Measurements from ENCODE around the gene FOXRED1. TPM values are rescaled to one million over a fixed set of nuclear protein-coding genes. Genes with fewer than 3 reads are reported as not detected.

Gene FOXRED1
- total and polyA plus RNA-seq, 9 of the 15 experiments (the other 6 are each of a cell fraction or from before 2014, with no cell fraction given) = 14.1 to 94.4 (median 53.1) TPM

- Histone ChIP-seq H3K4me1 (replicated peaks in 1 of 2; ENCODE audit: control insufficient read depth in 2 of 2, insufficient read depth in 2 of 2, low read length in 2 of 2) (peaks cover 4 to 11% of the 10 kb centered on the region in 2 experiments; a peak in 3 of 5 replicates), H3K9me1 (ENCODE audit: control insufficient read depth, insufficient read depth, low read length) (no peaks in the 10 kb centered on the region), H3K4me3 (peak overlapping the region; percentile 93), H4K20me1 (replicated peaks; ENCODE audit: control insufficient read depth, insufficient read depth, low read length) (no peaks in the 10 kb centered on the region), H3K27ac (ENCODE audit: extremely low read depth, low read depth, low read length) (peak overlapping the region; percentile 96), H3K79me2 (ENCODE audit: control insufficient read depth, insufficient read depth, low read length) (peaks cover 51% of the 10 kb centered on the region), H3K4me2 (ENCODE audit: insufficient read depth, low read length) (peak overlapping the region; percentile 97), H3K9ac (ENCODE audit: insufficient read depth in 1 of 2, low read depth in 2 of 2, low read length in 2 of 2) (peak overlapping the region; percentile 97 to 99), H3K9me3 (replicated peaks; ENCODE audit: control insufficient read depth, insufficient read depth, low read depth, low read length) (no peaks in the 10 kb centered on the region), H2AFZ (ENCODE audit: low read depth, low read length) (peak overlapping the region; percentile 93), H3K36me3 (ENCODE audit: control insufficient read depth, insufficient read depth, low read length) (peaks cover 77% of the 10 kb centered on the region), H3K27me3 (ENCODE audit: control insufficient read depth in 2 of 2, insufficient read depth in 2 of 2, low read length in 2 of 2) (no peaks in the 10 kb centered on the region; a peak in 1 of 5 replicates)
- WGBS (ENCODE audit: insufficient coverage, low coverage, missing lambda C conversion rate) = under 1% methylated on average over 15 of the region's 23 CpGs
- in situ Hi-C loops (cut with MboI) (no loop called here), intact Hi-C loops (cut with micrococcal nuclease) (loop anchor here (2.0 kb wide), 1 partner anchor 58 kb away; the partner anchor contains the start of genes FAM118B and RPUSD4)
- peak; percentile 42 for ATAC-seq
- ChIA-PET POLR2A (interaction anchor here (0.6 to 2.5 kb wide), 9 partner anchors 8 to 258 kb away, joined by 3 to 14 read pairs (median 4); partner anchors contain the start of gene TIRAP), CTCF (ENCODE audit: low intra/inter-chr PET ratio) (no interaction called here)
- peak in 3 of 4 experiments; percentile 57 to 76 (median 69) for DNase-seq (ENCODE audit: extremely low read depth in 1 of 4, low spot score in 3 of 4)
- FAIRE-seq = no peak
- TF ChIP-seq PTBP1 (IDR thresholded peaks at IDR 0.05; ENCODE audit: low read depth, low read length) = 0 out of 2 replicates have a peak, but pooled peaks have one; percentile 22
- peak; percentile 43 for TF ChIP-seq CHD1 (IDR thresholded peaks at IDR 0.05; ENCODE audit: low read length)
- TF ChIP-seq, protein P1, sequence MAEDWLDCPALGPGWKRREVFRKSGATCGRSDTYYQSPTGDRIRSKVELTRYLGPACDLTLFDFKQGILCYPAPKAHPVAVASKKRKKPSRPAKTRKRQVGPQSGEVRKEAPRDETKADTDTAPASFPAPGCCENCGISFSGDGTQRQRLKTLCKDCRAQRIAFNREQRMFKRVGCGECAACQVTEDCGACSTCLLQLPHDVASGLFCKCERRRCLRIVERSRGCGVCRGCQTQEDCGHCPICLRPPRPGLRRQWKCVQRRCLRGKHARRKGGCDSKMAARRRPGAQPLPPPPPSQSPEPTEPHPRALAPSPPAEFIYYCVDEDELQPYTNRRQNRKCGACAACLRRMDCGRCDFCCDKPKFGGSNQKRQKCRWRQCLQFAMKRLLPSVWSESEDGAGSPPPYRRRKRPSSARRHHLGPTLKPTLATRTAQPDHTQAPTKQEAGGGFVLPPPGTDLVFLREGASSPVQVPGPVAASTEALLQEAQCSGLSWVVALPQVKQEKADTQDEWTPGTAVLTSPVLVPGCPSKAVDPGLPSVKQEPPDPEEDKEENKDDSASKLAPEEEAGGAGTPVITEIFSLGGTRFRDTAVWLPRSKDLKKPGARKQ (CRISPR knock-in tag; IDR thresholded peaks at IDR 0.05) = no peak
- TF ChIP-seq NR2F6 (CRISPR knock-in tag; IDR thresholded peaks at IDR 0.05) = no peak
- no peak for TF ChIP-seq BCLAF1 (IDR thresholded peaks at IDR 0.05; ENCODE audit: borderline replicate concordance in 1 of 2, control insufficient read depth in 1 of 2, low read depth in 2 of 2, low read length in 1 of 2)
- TF ChIP-seq GTF2E2 (tag; IDR thresholded peaks at IDR 0.05) = peak; percentile 59; the same call in 1 of the 2 replicates
- 0 out of 2 replicates have a peak, but pooled peaks have one; percentile 41 for TF ChIP-seq ZNF584 (CRISPR knock-in tag; IDR thresholded peaks at IDR 0.05; ENCODE audit: low read depth)
- TF ChIP-seq EGR1 (conservative IDR thresholded peaks at IDR 0.05) = peak; percentile 42
- 0 out of 2 replicates have a peak, but pooled peaks have one; percentile 4 for TF ChIP-seq ZNF12 (CRISPR knock-in tag; IDR thresholded peaks at IDR 0.05)
- no peak for TF ChIP-seq SNIP1 (IDR thresholded peaks at IDR 0.05; ENCODE audit: low read depth)
- TF ChIP-seq, protein P2, sequence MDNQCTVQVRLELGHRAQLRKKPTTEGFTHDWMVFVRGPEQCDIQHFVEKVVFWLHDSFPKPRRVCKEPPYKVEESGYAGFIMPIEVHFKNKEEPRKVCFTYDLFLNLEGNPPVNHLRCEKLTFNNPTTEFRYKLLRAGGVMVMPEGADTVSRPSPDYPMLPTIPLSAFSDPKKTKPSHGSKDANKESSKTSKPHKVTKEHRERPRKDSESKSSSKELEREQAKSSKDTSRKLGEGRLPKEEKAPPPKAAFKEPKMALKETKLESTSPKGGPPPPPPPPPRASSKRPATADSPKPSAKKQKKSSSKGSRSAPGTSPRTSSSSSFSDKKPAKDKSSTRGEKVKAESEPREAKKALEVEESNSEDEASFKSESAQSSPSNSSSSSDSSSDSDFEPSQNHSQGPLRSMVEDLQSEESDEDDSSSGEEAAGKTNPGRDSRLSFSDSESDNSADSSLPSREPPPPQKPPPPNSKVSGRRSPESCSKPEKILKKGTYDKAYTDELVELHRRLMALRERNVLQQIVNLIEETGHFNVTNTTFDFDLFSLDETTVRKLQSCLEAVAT (IDR thresholded peaks at IDR 0.05) = 0 out of 4 replicates have a peak, but pooled peaks of 1 of the 2 experiments have one; percentile 28
- no peak for TF ChIP-seq CREB1 (IDR thresholded peaks at IDR 0.05)
- TF ChIP-seq CREB1 (CRISPR knock-in tag; IDR thresholded peaks at IDR 0.05) = no peak
- no TSS peak for BruUV-seq (replicated peaks)
These were observed 620 bp upstream of the FOXRED1 start for GRCh38 chr11:126268361-126268707.

All from K562 (cell line).